GM23338 (cell line): ENCODE data around the gene C8A. TPM values are rescaled to one million over a fixed set of nuclear protein-coding genes. Genes with fewer than 3 reads are reported as not detected.

Experiments
- ATAC-seq: fragments of 200-7000 bp; cut with Tn5 transposase; 3 replicates; pipeline ENCODE4 v1.9.1; 2020
- DNase-seq: peaks from one replicate; pipeline ENCODE4 v3.0.0-alpha.2; 2015; ENCODE audit warnings: low spot score
- H2AFZ ChIP-seq: fragments of 200-600 bp; sonication (generic); 2 replicates; pipeline ENCODE4 v1.8.0; 2016; ENCODE audit warnings: antibody characterized with exemption, mild to moderate bottlenecking, moderate library complexity
- H3F3A ChIP-seq: fragments of 200-600 bp; sonication (generic); replicated peaks from 2 replicates; pipeline ENCODE4 v1.8.0; 2017; ENCODE audit warnings: antibody characterized with exemption, mixed run types, low read depth
- H3K27ac ChIP-seq: fragments of 200-600 bp; sonication (generic); 2 replicates; pipeline ENCODE4 v1.6.1; 2016; ENCODE audit warnings: low read depth
- H3K27me3 ChIP-seq: fragments of 200-600 bp; sonication (generic); 2 replicates; pipeline ENCODE4 v1.8.0; 2016; ENCODE audit warnings: mild to moderate bottlenecking, mixed run types, moderate library complexity; ENCODE audit not compliant: insufficient read depth
- H3K36me3 ChIP-seq: fragments of 200-600 bp; sonication (generic); 2 replicates; pipeline ENCODE4 v1.8.0; 2016; ENCODE audit warnings: mild to moderate bottlenecking; ENCODE audit not compliant: insufficient read depth
- H3K4me1 ChIP-seq: fragments of 200-600 bp; sonication (generic); 2 replicates; pipeline ENCODE4 v1.8.0; 2016; ENCODE audit warnings: mild to moderate bottlenecking, moderate library complexity; ENCODE audit not compliant: insufficient read depth
- H3K4me2 ChIP-seq: fragments of 200-600 bp; sonication (generic); 2 replicates; pipeline ENCODE4 v1.7.1; 2017; ENCODE audit warnings: mixed run types
- H3K4me3 ChIP-seq: fragments of 200-600 bp; sonication (generic); 2 replicates; pipeline ENCODE4 v1.6.1; 2016; ENCODE audit warnings: mixed run types
- H3K79me2 ChIP-seq: fragments of 200-600 bp; sonication (generic); replicated peaks from 2 replicates; pipeline ENCODE4 v1.8.0; 2017; ENCODE audit warnings: mild to moderate bottlenecking; ENCODE audit not compliant: insufficient read depth
- H3K9me2 ChIP-seq: fragments of 200-600 bp; sonication (generic); 2 replicates; pipeline ENCODE4 v1.8.0; 2017; ENCODE audit not compliant: insufficient read depth
- H4K20me1 ChIP-seq: fragments of 200-600 bp; sonication (generic); replicated peaks from 2 replicates; pipeline ENCODE4 v1.8.0; 2017; ENCODE audit warnings: mild to moderate bottlenecking; ENCODE audit not compliant: insufficient read depth
- H3K27ac Mint-ChIP-seq: 2 replicates; pipeline ENCODE4 v1.8.0; 2020; ENCODE audit warnings: inconsistent platforms, mild to moderate bottlenecking, moderate library complexity, mixed read lengths
- H3K27me3 Mint-ChIP-seq: 3 replicates; pipeline ENCODE4 v1.8.0; 2022; ENCODE audit warnings: low read depth, mild to moderate bottlenecking, moderate library complexity, mixed read lengths, inconsistent platforms; ENCODE audit not compliant: insufficient read depth, poor library complexity
- H3K36me3 Mint-ChIP-seq: 3 replicates; pipeline ENCODE4 v1.8.0; 2021; ENCODE audit warnings: low read depth, mild to moderate bottlenecking, inconsistent platforms, moderate library complexity, mixed read lengths
- H3K4me1 Mint-ChIP-seq: 3 replicates; pipeline ENCODE4 v1.8.0; 2020; ENCODE audit warnings: mild to moderate bottlenecking, inconsistent platforms, mixed read lengths
- H3K4me3 Mint-ChIP-seq: 3 replicates; pipeline ENCODE4 v1.8.0; 2021; ENCODE audit warnings: moderate library complexity, mild to moderate bottlenecking, inconsistent platforms, mixed read lengths
- H3K9me3 Mint-ChIP-seq: 3 replicates; pipeline ENCODE4 v1.8.0; 2020; ENCODE audit warnings: moderate library complexity, mild to moderate bottlenecking, inconsistent platforms, mixed read lengths
- CREB1 ChIP-seq: fragments of 250-450 bp; sonication (Bioruptor Pico); IDR thresholded peaks from 2 replicates; pipeline ENCODE4 v1.5.0; 2020; ENCODE audit warnings: low read depth, mild to moderate bottlenecking, moderate library complexity
- ETS1 ChIP-seq: IDR thresholded peaks from 2 replicates; pipeline ENCODE4 v1.6.1; 2016; ENCODE audit warnings: antibody characterized with exemption
- EZH2 ChIP-seq: fragments of 200-600 bp; sonication (generic); IDR thresholded peaks from one replicate; pipeline ENCODE4 v1.8.0; 2017; ENCODE audit warnings: antibody characterized with exemption, mild to moderate bottlenecking, low read depth; ENCODE audit not compliant: unreplicated experiment
- EZH2phosphoT487 ChIP-seq: fragments of 200-600 bp; sonication (generic); IDR thresholded peaks from one replicate; pipeline ENCODE4 v1.8.1; 2018; ENCODE audit warnings: antibody characterized with exemption; ENCODE audit not compliant: unreplicated experiment
- JUNB ChIP-seq: IDR thresholded peaks from one replicate; pipeline ENCODE4 v1.6.1; 2016; ENCODE audit warnings: antibody characterized with exemption; ENCODE audit not compliant: unreplicated experiment
- NANOG ChIP-seq: IDR thresholded peaks from 2 replicates; pipeline ENCODE4 v1.6.1; 2016; ENCODE audit warnings: antibody characterized with exemption, borderline replicate concordance
- POLR2AphosphoS5 ChIP-seq: IDR thresholded peaks from 2 replicates; pipeline ENCODE4 v1.6.1; 2016; ENCODE audit warnings: antibody characterized with exemption, low read depth
- REST ChIP-seq: IDR thresholded peaks from one replicate; pipeline ENCODE4 v1.6.1; 2018; ENCODE audit warnings: antibody characterized with exemption; ENCODE audit not compliant: unreplicated experiment
- STAT1 ChIP-seq: IDR thresholded peaks from one replicate; pipeline ENCODE4 v1.6.1; 2016; ENCODE audit warnings: antibody characterized with exemption; ENCODE audit not compliant: unreplicated experiment
- ZNF114 ChIP-seq: fragments of 250-450 bp; sonication (Bioruptor Pico); IDR thresholded peaks from 2 replicates; pipeline ENCODE4 v1.5.0; 2020; ENCODE audit warnings: mild to moderate bottlenecking, moderate library complexity
- ZNF331 ChIP-seq: fragments of 250-450 bp; sonication (Bioruptor Pico); IDR thresholded peaks from 2 replicates; pipeline ENCODE4 v1.5.0; 2020; ENCODE audit warnings: low read depth, mild to moderate bottlenecking, moderate library complexity
- polyA plus RNA-seq: library from polyadenylated mRNA; unstranded; fragments of >200 nt; fragmentation: Nextera tagmentation; extraction: Ambion mirVana; gene quantifications from 2 replicates; pipeline ENCODE4 v1.2.1, GENCODE V29; 2016
- total RNA-seq: library from RNA; depleted of rRNA; stranded (reverse); fragments of >200 nt; shearing (Covaris generic); gene quantifications from 2 replicates; pipeline ENCODE4 v1.2.3, GENCODE V29; 2014
- TF ChIP-seq, protein P1 (sequence below), 2 experiments: fragments of 200-600 bp in 1 of 2; sonication (generic) in 1 of 2; conservative IDR thresholded peaks; 2 replicates each; pipeline versions ENCODE4 v1.5.1 to v1.6.1; 2016 to 2017; ENCODE audit warnings: antibody characterized with exemption in 2 of 2, low read depth in 2 of 2, mild to moderate bottlenecking in 2 of 2, moderate library complexity in 1 of 2
- TF ChIP-seq, protein P2 (sequence below): fragments of 250-450 bp; sonication (Bioruptor Pico); IDR thresholded peaks from 2 replicates; pipeline ENCODE4 v1.5.0; 2020; ENCODE audit warnings: mild to moderate bottlenecking, moderate library complexity

Gene C8A
- total and polyA plus RNA-seq, 2 experiments from 2014 or later: not detected

DNA sequence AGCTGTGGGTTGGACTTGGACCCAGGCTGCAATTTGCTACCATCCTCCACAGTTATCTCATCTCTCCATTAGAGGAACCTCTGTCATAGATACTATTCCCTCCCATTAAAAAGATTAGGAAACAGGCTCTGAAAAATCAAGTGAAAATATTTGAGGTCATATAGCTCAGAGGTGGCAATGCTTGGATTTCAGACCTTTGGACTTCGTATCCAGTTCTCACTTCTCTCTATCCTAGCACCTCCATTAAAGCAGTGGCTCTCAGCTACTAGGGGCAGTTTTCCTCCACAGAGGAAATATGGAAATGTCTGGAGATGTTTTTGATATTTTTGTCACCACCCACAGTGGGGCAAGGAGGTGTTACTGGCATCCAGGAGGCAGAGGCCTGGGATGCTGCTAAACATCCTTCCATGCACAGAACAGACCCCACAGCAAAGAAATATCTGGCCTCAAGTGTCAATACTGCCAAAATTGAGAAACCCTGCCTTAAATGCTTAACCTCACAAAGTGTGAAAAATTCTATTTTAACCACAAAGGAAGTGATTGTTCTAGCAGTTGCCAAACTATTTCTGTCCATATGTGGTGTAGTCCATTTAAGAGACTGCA lies 54.1 kb downstream of the C8A start:
- no peaks in the 10 kb centered on the region for H3K4me1 Mint-ChIP-seq
- H2AFZ ChIP-seq: no peak overlapping the region
- H4K20me1 ChIP-seq: no peaks in the 10 kb centered on the region
- no peaks in the 10 kb centered on the region for H3K27me3 Mint-ChIP-seq
- H3K4me3 ChIP-seq: no peak overlapping the region
- no peaks in the 10 kb centered on the region for H3K4me1 ChIP-seq
- no peaks in the 10 kb centered on the region for H3K27me3 ChIP-seq
- DNase-seq (no peak), ATAC-seq (no peak)
- H3K36me3 Mint-ChIP-seq: no peaks in the 10 kb centered on the region
- no peaks in the 10 kb centered on the region for H3K9me3 Mint-ChIP-seq
- H3K9me2 ChIP-seq: no peaks in the 10 kb centered on the region; the same call in 1 of the 2 replicates
- no peak overlapping the region for H3K4me3 Mint-ChIP-seq
- no peak overlapping the region for H3K27ac Mint-ChIP-seq
- TF ChIP-seq CREB1: no peak
- TF ChIP-seq STAT1: no peak
- no peak for TF ChIP-seq REST
- TF ChIP-seq JUNB: no peak
- TF ChIP-seq ETS1: no peak
- no peak for TF ChIP-seq ZNF114
- no peak for TF ChIP-seq POLR2AphosphoS5
- TF ChIP-seq, protein P1, sequence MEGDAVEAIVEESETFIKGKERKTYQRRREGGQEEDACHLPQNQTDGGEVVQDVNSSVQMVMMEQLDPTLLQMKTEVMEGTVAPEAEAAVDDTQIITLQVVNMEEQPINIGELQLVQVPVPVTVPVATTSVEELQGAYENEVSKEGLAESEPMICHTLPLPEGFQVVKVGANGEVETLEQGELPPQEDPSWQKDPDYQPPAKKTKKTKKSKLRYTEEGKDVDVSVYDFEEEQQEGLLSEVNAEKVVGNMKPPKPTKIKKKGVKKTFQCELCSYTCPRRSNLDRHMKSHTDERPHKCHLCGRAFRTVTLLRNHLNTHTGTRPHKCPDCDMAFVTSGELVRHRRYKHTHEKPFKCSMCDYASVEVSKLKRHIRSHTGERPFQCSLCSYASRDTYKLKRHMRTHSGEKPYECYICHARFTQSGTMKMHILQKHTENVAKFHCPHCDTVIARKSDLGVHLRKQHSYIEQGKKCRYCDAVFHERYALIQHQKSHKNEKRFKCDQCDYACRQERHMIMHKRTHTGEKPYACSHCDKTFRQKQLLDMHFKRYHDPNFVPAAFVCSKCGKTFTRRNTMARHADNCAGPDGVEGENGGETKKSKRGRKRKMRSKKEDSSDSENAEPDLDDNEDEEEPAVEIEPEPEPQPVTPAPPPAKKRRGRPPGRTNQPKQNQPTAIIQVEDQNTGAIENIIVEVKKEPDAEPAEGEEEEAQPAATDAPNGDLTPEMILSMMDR (conservative IDR thresholded peaks at IDR 0.05; ENCODE audit: low read depth in 2 of 2): no peak
- no peak for TF ChIP-seq EZH2phosphoT487
- no peak for TF ChIP-seq ZNF331 (CRISPR knock-in tag)
- TF ChIP-seq NANOG: no peak
- no peak for TF ChIP-seq EZH2
- TF ChIP-seq, protein P2, sequence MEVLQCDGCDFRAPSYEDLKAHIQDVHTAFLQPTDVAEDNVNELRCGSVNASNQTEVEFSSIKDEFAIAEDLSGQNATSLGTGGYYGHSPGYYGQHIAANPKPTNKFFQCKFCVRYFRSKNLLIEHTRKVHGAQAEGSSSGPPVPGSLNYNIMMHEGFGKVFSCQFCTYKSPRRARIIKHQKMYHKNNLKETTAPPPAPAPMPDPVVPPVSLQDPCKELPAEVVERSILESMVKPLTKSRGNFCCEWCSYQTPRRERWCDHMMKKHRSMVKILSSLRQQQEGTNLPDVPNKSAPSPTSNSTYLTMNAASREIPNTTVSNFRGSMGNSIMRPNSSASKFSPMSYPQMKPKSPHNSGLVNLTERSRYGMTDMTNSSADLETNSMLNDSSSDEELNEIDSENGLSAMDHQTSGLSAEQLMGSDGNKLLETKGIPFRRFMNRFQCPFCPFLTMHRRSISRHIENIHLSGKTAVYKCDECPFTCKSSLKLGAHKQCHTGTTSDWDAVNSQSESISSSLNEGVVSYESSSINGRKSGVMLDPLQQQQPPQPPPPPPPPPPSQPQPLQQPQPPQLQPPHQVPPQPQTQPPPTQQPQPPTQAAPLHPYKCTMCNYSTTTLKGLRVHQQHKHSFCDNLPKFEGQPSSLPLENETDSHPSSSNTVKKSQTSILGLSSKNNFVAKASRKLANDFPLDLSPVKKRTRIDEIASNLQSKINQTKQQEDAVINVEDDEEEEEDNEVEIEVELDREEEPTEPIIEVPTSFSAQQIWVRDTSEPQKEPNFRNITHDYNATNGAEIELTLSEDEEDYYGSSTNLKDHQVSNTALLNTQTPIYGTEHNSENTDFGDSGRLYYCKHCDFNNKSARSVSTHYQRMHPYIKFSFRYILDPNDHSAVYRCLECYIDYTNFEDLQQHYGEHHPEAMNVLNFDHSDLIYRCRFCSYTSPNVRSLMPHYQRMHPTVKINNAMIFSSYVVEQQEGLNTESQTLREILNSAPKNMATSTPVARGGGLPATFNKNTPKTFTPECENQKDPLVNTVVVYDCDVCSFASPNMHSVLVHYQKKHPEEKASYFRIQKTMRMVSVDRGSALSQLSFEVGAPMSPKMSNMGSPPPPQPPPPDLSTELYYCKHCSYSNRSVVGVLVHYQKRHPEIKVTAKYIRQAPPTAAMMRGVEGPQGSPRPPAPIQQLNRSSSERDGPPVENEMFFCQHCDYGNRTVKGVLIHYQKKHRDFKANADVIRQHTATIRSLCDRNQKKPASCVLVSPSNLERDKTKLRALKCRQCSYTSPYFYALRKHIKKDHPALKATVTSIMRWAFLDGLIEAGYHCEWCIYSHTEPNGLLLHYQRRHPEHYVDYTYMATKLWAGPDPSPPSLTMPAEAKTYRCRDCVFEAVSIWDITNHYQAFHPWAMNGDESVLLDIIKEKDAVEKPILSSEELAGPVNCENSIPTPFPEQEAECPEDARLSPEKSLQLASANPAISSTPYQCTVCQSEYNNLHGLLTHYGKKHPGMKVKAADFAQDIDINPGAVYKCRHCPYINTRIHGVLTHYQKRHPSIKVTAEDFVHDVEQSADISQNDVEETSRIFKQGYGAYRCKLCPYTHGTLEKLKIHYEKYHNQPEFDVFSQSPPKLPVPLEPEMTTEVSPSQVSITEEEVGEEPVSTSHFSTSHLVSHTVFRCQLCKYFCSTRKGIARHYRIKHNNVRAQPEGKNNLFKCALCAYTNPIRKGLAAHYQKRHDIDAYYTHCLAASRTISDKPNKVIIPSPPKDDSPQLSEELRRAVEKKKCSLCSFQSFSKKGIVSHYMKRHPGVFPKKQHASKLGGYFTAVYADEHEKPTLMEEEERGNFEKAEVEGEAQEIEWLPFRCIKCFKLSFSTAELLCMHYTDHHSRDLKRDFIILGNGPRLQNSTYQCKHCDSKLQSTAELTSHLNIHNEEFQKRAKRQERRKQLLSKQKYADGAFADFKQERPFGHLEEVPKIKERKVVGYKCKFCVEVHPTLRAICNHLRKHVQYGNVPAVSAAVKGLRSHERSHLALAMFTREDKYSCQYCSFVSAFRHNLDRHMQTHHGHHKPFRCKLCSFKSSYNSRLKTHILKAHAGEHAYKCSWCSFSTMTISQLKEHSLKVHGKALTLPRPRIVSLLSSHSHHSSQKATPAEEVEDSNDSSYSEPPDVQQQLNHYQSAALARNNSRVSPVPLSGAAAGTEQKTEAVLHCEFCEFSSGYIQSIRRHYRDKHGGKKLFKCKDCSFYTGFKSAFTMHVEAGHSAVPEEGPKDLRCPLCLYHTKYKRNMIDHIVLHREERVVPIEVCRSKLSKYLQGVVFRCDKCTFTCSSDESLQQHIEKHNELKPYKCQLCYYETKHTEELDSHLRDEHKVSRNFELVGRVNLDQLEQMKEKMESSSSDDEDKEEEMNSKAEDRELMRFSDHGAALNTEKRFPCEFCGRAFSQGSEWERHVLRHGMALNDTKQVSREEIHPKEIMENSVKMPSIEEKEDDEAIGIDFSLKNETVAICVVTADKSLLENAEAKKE: no peak
- no peaks in the 10 kb centered on the region for H3F3A ChIP-seq
- no peak overlapping the region for H3K27ac ChIP-seq
- H3K4me2 ChIP-seq: no peak overlapping the region
- H3K79me2 ChIP-seq: no peaks in the 10 kb centered on the region
- H3K36me3 ChIP-seq: no peaks in the 10 kb centered on the region
